ENCODE results near the gene MYORG. TPM values are rescaled to one million over a fixed set of nuclear protein-coding genes. Genes with fewer than 3 reads are reported as not detected.
A peak's percentile ranks its signal among the peaks of the same experiment; 100 is the strongest.

MYORG gene
- total RNA-seq, 1 donor from 2014 or later: 4.4 TPM

DNA sequence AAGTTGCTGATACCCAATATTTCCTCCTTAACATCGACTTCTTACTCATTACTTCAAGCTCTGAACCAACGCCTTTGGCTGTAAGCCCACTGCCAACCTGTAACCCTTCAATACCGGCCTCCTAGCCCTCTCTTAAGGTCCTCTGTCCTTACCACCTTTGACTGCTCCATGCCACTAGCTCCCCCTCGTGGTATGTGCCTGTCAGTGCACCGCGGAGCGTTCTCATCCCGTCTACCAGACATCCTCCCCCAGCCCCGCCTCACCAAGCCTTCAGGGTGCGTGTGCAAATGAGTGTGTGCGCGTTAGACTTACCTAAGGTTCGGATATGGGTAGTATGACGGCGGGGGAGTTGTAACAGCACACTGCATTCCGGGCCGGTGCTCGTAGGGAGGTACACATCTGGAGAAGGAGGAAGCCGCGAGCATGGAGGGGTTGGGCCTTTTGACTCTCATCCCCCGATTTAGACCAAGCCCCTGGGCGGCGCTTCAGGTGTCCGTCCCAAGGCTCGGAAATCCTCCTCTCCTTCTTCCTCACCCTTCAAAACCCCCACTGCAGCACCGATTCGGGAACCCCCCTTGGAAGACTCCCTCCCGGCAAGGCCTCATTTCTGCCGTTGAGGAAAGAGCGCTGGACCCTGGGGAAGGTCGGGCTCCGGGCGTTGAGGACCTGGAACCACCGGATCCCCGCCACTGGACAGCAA, 2.8 kb upstream of the MYORG start:
- intact Hi-C loops (cut with DNase I): no loop called here
- H3K4me3 ChIP-seq: peak overlapping the region; percentile 45 to 52
- DNase-seq (ENCODE audit: extremely low spot score in 2 of 2): peak in 1 of 2 donors; percentile 95
- TF ChIP-seq POLR2AphosphoS5 (IDR thresholded peaks at IDR 0.05; ENCODE audit: insufficient read depth in 1 of 2, low read depth in 1 of 2) (peak; percentile 31 to 58), POLR2A (IDR thresholded peaks at IDR 0.05) (no peak), CTCF (IDR thresholded peaks at IDR 0.05) (peak; percentile 68 to 93 (median 89))
- peaks cover 47% of the 10 kb centered on the region for H3K4me1 ChIP-seq
- no peak overlapping the region for H3K27ac ChIP-seq
- no peaks in the 10 kb centered on the region for H3K36me3 ChIP-seq
- H3K27me3 ChIP-seq: no peaks in the 10 kb centered on the region
- no peaks in the 10 kb centered on the region for H3K9me3 ChIP-seq

- Histone ChIP-seq H3K27ac (no peak overlapping the region), H3K4me1 (peaks cover 47% of the 10 kb centered on the region), H3K9me3 (no peaks in the 10 kb centered on the region), H3K27me3 (no peaks in the 10 kb centered on the region), H3K36me3 (no peaks in the 10 kb centered on the region), H3K4me3 (no peak overlapping the region)
- intact Hi-C loops (cut with DNase I): no loop called here
- TF ChIP-seq POLR2AphosphoS5 (IDR thresholded peaks at IDR 0.05; ENCODE audit: insufficient read depth in 1 of 2, low read depth in 1 of 2) (no peak), POLR2A (IDR thresholded peaks at IDR 0.05) (no peak), CTCF (IDR thresholded peaks at IDR 0.05) (no peak)
- no peak for DNase-seq (ENCODE audit: extremely low spot score in 2 of 2)
Observed at GRCh38 chr9:34378376-34379060, 1.8 kb upstream of the MYORG start.

GRCh38 chr9:34377404-34377746, 677 bp upstream of the MYORG start:
- DNase-seq (ENCODE audit: extremely low spot score in 2 of 2): peak in 1 of 2 donors; percentile 91
- intact Hi-C loops (cut with DNase I): loop anchor here (2.0 kb wide), 1 partner anchor 49 kb away; the partner anchor contains the start of genes KIF24 and NUDT2
- Histone ChIP-seq H3K4me1 (peaks cover 47% of the 10 kb centered on the region), H3K4me3 (peak overlapping the region; percentile 57 to 70), H3K9me3 (no peaks in the 10 kb centered on the region), H3K27me3 (no peaks in the 10 kb centered on the region), H3K36me3 (no peaks in the 10 kb centered on the region), H3K27ac (no peak overlapping the region)
- TF ChIP-seq CTCF (IDR thresholded peaks at IDR 0.05) (no peak), POLR2AphosphoS5 (IDR thresholded peaks at IDR 0.05; ENCODE audit: insufficient read depth in 1 of 2, low read depth in 1 of 2) (no peak), POLR2A (IDR thresholded peaks at IDR 0.05) (no peak)

GRCh38 chr9:34375901-34376595, 650 bp downstream of the MYORG start:
- no peaks in the 10 kb centered on the region for H3K9me3 ChIP-seq
- H3K4me3 ChIP-seq: peak overlapping the region; percentile 57 to 70
- H3K36me3 ChIP-seq: no peaks in the 10 kb centered on the region
- H3K27me3 ChIP-seq: no peaks in the 10 kb centered on the region
- intact Hi-C loops (cut with DNase I): loop anchor here (2.0 kb wide), 1 partner anchor 47 kb away; the partner anchor contains the start of genes KIF24 and NUDT2
- peak overlapping the region; percentile 78 for H3K27ac ChIP-seq
- H3K4me1 ChIP-seq: peaks cover 42% of the 10 kb centered on the region
- no peak for TF ChIP-seq CTCF (IDR thresholded peaks at IDR 0.05)
- no peak for TF ChIP-seq POLR2A (IDR thresholded peaks at IDR 0.05)
- TF ChIP-seq POLR2AphosphoS5 (IDR thresholded peaks at IDR 0.05; ENCODE audit: insufficient read depth in 1 of 2, low read depth in 1 of 2): no peak
- peak; percentile 83 to 91 for DNase-seq (ENCODE audit: extremely low spot score in 2 of 2)

Data from vagina (tissue), 2 donors.